Cardiac fibroblast (primary cell): ENCODE measurements around the gene NKRF.

Experiments used
- DNase-seq, 2 donors: peaks; one replicate each; pipeline versions ENCODE4 v3.0.0 to v3.0.0-alpha.2; 2010; ENCODE audit warnings: low read depth in 2 of 2
- H3K4me3 ChIP-seq, 2 donors: replicated peaks in 1 of 2; 1 replicate in 1 of 2; 2 replicates in 1 of 2; pipeline ENCODE4 v1.5.1; 2011; ENCODE audit warnings: low read depth in 2 of 2, low read length in 2 of 2, mild to moderate bottlenecking in 2 of 2, moderate library complexity in 1 of 2
- TF ChIP-seq, protein P1 (sequence below): IDR thresholded peaks from one replicate; pipeline ENCODE4 v1.5.1; 2011; ENCODE audit warnings: low read depth, mild to moderate bottlenecking, low read length, inconsistent platforms

The NKRF gene

DNA sequence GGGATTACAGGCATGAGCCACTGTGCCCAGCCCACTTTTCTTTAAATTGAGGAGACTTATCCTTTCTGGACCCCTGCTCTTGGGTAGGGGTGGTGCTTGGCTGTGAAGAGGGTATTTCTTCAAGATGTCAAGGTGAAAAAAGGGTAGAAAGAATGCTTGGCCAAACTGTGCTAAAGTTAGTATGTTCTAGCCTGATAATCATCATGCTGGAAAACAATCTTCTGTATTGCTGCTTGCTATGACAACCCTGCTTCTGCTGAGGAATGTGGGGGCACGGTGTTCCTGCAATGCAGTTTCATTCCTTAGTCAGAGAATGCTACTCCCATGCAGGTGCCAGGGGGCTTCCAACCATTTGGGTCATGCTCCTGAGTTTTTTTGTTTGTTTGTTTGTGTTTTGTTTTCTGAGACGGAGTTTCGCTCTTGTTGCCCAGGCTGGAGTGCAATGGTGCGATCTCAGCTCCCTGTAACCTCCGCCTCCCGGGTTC is 35.8 kb downstream of the NKRF start:
- no peak overlapping the region for H3K4me3 ChIP-seq
- TF ChIP-seq, protein P1, sequence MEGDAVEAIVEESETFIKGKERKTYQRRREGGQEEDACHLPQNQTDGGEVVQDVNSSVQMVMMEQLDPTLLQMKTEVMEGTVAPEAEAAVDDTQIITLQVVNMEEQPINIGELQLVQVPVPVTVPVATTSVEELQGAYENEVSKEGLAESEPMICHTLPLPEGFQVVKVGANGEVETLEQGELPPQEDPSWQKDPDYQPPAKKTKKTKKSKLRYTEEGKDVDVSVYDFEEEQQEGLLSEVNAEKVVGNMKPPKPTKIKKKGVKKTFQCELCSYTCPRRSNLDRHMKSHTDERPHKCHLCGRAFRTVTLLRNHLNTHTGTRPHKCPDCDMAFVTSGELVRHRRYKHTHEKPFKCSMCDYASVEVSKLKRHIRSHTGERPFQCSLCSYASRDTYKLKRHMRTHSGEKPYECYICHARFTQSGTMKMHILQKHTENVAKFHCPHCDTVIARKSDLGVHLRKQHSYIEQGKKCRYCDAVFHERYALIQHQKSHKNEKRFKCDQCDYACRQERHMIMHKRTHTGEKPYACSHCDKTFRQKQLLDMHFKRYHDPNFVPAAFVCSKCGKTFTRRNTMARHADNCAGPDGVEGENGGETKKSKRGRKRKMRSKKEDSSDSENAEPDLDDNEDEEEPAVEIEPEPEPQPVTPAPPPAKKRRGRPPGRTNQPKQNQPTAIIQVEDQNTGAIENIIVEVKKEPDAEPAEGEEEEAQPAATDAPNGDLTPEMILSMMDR, result no peak
- DNase-seq, result no peak

DNA sequence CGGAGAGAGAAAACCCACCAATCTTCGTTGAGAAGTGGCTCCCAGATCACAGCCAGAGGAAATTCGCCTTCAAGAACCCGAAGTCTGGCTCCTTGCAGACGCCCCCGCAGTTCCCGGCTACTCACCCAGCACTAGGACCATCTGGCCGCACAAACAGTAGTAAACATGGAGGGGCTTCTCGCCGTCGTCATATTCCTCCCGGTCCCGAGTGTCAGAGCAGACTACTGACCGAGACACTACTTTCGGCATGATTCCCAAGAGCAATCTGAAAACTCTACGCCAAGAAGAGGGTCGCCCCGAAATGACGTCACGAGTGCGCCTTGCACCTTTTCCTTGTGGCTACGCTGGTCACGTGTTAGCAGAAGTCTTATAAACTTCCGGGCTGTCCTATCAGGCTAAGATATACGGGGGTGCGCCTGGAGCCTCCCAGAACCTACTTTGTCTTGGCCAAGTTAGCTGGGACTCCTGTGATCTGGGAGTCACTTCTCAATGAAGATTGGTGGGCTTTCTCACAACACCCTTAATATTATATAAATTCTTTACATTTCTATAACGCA is 41.0 kb downstream of the NKRF start, which contains the start of gene STEEP1:
Gene STEEP1, minus strand, starts transcription at position 303 of the 557 bp plus-strand sequence. Its CDS starts 54 bp downstream, at position 249.
- TF ChIP-seq, protein P1, result no peak
- peak; percentile 92 to 93 for DNase-seq
- peak within 1 kb of the TSS; percentile 58 to 68 for H3K4me3 ChIP-seq

DNA sequence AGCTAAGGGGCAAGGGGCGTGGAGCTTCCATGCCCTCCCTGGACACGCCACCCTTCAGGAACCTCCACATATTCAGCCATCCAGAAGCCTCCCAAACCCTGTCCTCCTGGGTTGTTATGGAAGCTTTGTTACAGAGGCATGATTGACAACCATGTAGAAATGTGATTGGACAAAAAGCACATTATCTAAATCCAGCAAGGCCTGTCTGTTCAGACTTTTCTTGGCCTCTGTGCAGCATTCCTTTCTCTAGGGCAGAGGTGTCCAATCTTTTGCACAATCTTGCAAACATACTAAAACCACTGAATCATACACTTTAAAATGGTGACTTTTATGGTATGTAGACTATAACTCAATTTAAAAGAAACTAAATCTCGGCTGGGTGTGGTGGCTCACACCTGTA is 53.7 kb downstream of the NKRF start:
- no peak overlapping the region for H3K4me3 ChIP-seq
- DNase-seq, result peak; percentile 49 to 57
- TF ChIP-seq, protein P1, result no peak

DNA sequence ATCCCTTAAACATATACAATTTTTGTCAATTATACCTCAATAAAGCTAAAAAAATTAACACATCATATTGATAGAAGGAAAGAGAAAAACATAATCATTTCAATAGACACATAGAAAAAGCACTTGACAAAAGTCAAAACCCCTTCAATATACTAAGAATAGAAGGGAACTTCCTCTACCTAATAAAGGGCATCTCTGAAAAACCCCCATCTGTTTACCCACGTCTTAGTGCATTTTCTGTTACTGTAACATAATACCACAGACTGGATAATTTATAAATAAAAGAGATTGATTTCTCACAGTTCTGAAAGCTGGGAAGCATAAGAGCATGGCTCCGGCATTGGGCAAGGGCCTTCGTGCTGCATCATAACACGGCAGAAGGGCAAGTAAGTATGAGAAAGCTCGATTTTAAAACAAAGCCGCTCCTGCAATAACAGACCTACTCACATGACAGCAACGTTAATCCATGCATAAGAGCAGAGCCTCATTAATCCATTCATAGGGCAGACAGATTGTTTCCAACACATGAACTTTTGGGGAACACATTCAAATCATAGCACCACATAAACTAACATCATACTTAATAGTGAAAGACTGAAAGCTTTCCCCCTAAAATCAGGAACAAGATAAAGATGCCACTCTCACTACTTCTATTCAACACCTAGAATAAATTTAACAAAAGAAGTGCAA is 56.8 kb downstream of the NKRF start:
- TF ChIP-seq, protein P1, result no peak
- H3K4me3 ChIP-seq, result no peak overlapping the region
- DNase-seq, result no peak

DNA sequence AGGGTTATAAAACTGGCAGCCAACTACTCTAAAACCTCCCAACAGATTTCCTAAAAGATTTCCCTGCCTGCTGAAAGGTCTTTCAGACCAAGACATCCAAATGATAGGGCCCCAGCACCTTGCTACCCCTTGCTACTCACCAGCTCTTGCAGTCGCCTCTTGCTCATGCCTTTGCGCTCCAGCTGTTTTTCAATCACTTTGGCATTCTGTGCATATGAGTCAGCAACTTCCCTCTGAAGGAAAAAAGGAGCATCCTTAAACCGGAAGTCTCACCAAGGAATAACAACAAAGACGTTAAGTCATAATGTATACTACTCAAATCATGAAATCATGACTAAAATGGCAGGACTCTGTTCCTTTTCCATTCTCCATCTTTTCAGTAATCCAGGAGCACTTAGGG is 65.0 kb downstream of the NKRF start:
- peak; percentile 66 to 87 for DNase-seq
- TF ChIP-seq, protein P1, result no peak
- H3K4me3 ChIP-seq, result no peak overlapping the region

DNA sequence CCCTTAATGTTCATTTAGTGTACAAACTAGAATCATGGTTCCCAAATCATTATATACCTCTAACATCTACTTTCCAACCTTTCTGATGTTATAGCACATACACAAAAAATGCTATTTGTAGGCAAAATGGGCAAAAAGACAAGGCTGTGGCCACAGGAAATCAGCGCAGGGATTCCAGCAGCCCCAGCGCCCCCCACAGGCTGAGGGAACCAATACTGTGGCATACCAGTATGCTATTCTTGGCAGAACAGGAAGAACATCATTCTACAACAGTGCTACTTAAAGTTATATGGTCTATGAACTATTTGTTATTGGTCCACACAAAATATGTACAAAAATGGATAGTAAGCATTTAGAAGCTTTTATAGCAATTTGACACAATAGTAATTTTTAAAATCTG is 66.4 kb downstream of the NKRF start:
- H3K4me3 ChIP-seq, result no peak overlapping the region
- TF ChIP-seq, protein P1, result no peak
- DNase-seq, result no peak
